Measurements from ENCODE around the gene GPRIN3.
"Not testable (repeated sequence)": the region's sequence is repeated elsewhere in the genome, so short reads cannot be mapped to it uniquely, and the experiment has no call there.

GPRIN3 gene

GRCh38 chr4:89314291-89314690, 6.7 kb upstream of the GPRIN3 start:
- TF ChIP-seq ZFX (IDR thresholded peaks at IDR 0.05), result no peak
- TF ChIP-seq CTCF (conservative IDR thresholded peaks at IDR 0.05), result no peak
- no peak overlapping the region for H3K27ac ChIP-seq

- no peak for TF ChIP-seq CTCF (conservative IDR thresholded peaks at IDR 0.05)
- no peak for TF ChIP-seq ZFX (IDR thresholded peaks at IDR 0.05)
- no peak overlapping the region for H3K27ac ChIP-seq
These were observed 4.5 kb upstream of the GPRIN3 start for GRCh38 chr4:89312066-89312465.

GRCh38 chr4:89311433-89311832, 3.8 kb upstream of the GPRIN3 start:
- H3K27ac ChIP-seq, result no peak overlapping the region
- no peak for TF ChIP-seq ZFX (IDR thresholded peaks at IDR 0.05)
- no peak for TF ChIP-seq CTCF (conservative IDR thresholded peaks at IDR 0.05)

- H3K27ac ChIP-seq, result not testable (repeated sequence)
These were observed 1.6 kb upstream of the GPRIN3 start for GRCh38 chr4:89309154-89309553.

- H3K27ac ChIP-seq, result no peak overlapping the region
- TF ChIP-seq CTCF (conservative IDR thresholded peaks at IDR 0.05), result no peak
- TF ChIP-seq ZFX (IDR thresholded peaks at IDR 0.05), result no peak
These were observed 531 bp upstream of the GPRIN3 start for GRCh38 chr4:89308161-89308500.

GRCh38 chr4:89307178-89307445, 488 bp downstream of the GPRIN3 start:
- TF ChIP-seq CTCF (conservative IDR thresholded peaks at IDR 0.05) (no peak), ZFX (IDR thresholded peaks at IDR 0.05) (no peak)
- H3K27ac ChIP-seq, result no peak overlapping the region

GRCh38 chr4:89306486-89307177, 968 bp downstream of the GPRIN3 start:
- no peak for TF ChIP-seq CTCF (conservative IDR thresholded peaks at IDR 0.05)
- no peak for TF ChIP-seq ZFX (IDR thresholded peaks at IDR 0.05)
- no peak overlapping the region for H3K27ac ChIP-seq

GRCh38 chr4:89305712-89306437, 1.7 kb downstream of the GPRIN3 start:
- TF ChIP-seq CTCF (conservative IDR thresholded peaks at IDR 0.05) (no peak), ZFX (IDR thresholded peaks at IDR 0.05) (no peak)
- no peak overlapping the region for H3K27ac ChIP-seq
